ENCODE measurements around the gene CCDC187. TPM values are rescaled to one million over a fixed set of nuclear protein-coding genes. Genes with fewer than 3 reads are reported as not detected.
"Not testable (repeated sequence)": the region's sequence is repeated elsewhere in the genome, so short reads cannot be mapped to it uniquely, and the experiment has no call there.

Gene CCDC187
- polyA plus RNA-seq, 4 donors, result 1.8 to 3.3 (median 2.2) TPM

GRCh38 chr9:136245219-136246150, 58.4 kb downstream of the CCDC187 start, which contains the start of gene QSOX2:
QSOX2 (minus strand) TSS chr9:136245812; CDS start chr9:136245803, 9 bp downstream.
- peak in 3 of 4 donors; percentile 48 to 61 (median 57) for DNase-seq (ENCODE audit: low read depth in 4 of 4, low spot score in 3 of 4)

DNA sequence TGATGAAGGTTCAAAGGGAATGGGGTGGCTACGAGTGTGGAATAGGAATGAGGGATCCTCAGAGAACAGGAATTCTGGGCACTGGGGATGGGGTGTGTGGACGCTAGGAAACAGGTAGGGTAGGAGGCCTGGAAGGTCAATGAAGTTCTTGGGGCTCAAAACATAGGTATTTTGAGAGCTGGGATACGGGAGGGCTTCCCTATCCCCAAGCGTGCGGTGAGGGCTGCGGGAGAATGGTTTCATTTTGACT, 59.0 kb downstream of the CCDC187 start:
- no peak for DNase-seq (ENCODE audit: low read depth in 4 of 4, low spot score in 3 of 4)

- DNase-seq (ENCODE audit: low read depth in 4 of 4, low spot score in 3 of 4), result no peak
These were observed 59.5 kb downstream of the CCDC187 start for GRCh38 chr9:136244122-136244968.

GRCh38 chr9:136243631-136244030, 60.3 kb downstream of the CCDC187 start:
- no peak for DNase-seq (ENCODE audit: low read depth in 4 of 4, low spot score in 3 of 4)

DNA sequence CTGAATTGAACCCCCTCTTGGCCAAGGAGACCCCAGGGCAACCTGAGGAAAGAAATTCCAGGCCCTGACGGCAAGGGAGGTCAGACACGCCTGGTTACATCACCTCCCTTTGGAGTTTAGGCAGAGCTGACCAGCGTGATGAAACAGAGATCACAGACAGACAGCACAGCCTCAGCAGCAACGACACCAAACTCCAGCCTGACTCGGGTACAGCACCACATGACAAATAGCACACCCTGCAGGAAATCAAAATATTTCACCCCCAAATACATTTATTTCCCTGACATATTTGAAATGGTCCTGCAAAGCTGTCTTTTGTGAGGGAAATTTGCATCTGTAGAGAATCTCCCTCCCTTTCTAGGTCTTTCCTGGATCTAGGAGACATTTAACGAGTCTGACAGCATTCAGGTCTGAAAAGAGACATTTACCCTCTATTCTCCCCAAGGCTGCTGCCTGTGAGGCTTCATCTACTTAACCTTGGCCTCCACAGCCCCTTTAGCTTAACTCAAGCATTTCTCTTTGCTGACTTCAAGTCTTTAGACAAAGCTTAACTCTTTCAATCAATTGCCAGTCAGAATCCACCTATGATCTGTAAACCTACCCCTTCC, 60.9 kb downstream of the CCDC187 start:
- no peak for DNase-seq (ENCODE audit: low read depth in 4 of 4, low spot score in 3 of 4)

DNA sequence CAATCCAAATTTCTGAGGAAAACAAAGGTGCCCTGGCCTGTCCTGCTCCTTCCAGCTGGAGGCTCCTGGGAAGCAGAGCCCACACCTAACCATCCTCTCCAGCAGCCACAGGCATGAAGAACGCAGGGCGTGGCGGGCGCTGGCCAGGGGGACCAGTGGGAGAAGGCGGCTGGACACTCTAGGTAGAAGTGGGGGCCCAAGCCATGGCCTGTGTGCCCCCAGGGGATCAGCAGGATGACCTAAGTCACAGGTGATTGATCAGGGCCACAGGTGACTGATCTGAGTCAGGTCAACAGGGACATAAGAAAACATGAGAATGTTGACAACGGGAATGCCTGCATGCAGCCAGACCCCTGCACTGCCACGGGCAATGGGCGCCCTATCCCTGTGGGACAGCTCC, 61.6 kb downstream of the CCDC187 start:
- no peak for DNase-seq (ENCODE audit: low read depth in 4 of 4, low spot score in 3 of 4)

DNA sequence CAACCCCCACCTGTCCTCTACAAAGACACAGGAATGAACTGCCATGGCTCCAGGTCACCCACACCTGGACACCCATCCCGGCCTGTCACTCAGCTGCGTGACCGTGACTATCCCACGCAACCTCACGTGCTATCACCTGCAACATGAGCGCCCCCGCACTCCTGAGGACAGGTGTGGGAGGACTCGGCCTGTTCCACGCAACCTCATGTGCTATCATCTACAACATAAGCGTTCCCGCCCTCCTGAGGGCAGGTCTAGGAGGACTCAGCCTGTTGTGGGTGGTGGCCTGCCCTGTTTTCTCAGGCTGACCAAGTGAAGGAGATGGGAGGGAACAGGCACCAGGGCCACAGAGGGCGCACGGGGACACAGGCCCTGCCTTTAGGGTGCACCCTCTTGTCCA, 62.4 kb downstream of the CCDC187 start:
- DNase-seq (ENCODE audit: low read depth in 4 of 4, low spot score in 3 of 4), result no peak

GRCh38 chr9:136240941-136241340, 63.0 kb downstream of the CCDC187 start:
- no peak for DNase-seq (ENCODE audit: low read depth in 4 of 4, low spot score in 3 of 4)

DNA sequence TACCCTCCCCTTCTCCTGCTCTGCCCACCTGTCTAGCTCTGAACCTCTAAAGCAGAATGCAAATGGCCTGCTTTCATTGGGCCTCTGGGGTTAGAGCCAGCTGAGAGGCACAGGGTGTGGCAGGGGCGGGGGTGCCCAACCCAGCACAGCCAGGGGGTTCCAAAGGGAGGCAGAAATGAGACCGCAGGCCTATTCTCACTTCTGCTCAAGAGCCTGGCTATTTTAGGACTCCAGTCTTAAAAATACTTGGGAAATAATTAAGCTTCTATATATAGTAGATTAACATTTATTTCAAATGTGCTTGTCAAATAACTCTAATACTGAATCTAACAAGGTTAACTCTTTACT, 63.9 kb downstream of the CCDC187 start:
- no peak for DNase-seq (ENCODE audit: low read depth in 4 of 4, low spot score in 3 of 4)

DNA sequence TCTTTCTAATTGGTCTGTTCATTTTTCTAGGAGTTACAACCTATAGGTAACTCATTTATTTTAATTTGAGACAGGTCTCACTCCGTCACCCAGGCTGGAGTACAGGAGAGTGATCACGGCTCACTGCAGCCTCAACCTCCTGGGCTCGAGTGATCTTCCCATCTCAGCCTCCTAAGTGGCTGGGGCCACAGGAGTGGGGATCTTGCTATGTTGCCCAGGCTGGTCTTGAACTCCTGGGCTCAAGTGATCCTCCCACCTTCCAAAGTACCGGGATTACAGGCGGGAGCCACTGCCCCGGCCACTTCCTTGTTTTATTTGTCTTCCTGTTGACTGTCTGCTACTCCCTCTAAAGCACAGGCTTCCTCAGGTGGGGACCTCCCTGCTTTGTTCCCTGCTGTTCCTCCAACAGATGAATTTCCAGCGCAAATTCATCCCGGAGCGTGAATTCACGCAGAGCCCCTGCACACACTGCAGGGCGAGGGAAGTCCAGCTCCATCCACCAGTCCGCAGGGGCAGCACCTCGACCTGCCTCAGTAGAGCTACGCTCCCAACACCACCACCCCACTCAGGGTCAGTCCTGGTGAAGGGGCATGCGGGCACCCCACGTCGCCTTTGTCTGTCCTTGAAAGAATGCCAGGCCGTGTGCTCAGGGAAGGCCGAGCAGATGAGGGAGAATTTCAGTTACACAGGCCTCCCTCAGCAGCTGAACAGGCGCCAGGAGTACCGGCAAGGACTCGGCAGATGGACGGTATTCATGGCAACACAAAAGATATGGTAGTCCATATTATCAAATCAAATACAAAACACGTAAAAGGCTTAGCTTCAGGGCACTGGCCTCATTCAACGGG, 64.5 kb downstream of the CCDC187 start:
- DNase-seq (ENCODE audit: low read depth in 4 of 4, low spot score in 3 of 4), result no peak

- no peak for DNase-seq (ENCODE audit: low read depth in 4 of 4, low spot score in 3 of 4)
These were observed 65.6 kb downstream of the CCDC187 start for GRCh38 chr9:136238342-136238732.

GRCh38 chr9:136237486-136238341, 66.2 kb downstream of the CCDC187 start:
- no peak for DNase-seq (ENCODE audit: low read depth in 4 of 4, low spot score in 3 of 4)

- not testable (repeated sequence) for DNase-seq (ENCODE audit: low read depth in 4 of 4, low spot score in 3 of 4)
These were observed 67.2 kb downstream of the CCDC187 start for GRCh38 chr9:136236471-136237410.

GRCh38 chr9:136235709-136236455, 68.0 kb downstream of the CCDC187 start:
- DNase-seq (ENCODE audit: low read depth in 4 of 4, low spot score in 3 of 4), result no peak

GRCh38 chr9:136235171-136235570, 68.7 kb downstream of the CCDC187 start:
- DNase-seq (ENCODE audit: low read depth in 4 of 4, low spot score in 3 of 4), result no peak

DNA sequence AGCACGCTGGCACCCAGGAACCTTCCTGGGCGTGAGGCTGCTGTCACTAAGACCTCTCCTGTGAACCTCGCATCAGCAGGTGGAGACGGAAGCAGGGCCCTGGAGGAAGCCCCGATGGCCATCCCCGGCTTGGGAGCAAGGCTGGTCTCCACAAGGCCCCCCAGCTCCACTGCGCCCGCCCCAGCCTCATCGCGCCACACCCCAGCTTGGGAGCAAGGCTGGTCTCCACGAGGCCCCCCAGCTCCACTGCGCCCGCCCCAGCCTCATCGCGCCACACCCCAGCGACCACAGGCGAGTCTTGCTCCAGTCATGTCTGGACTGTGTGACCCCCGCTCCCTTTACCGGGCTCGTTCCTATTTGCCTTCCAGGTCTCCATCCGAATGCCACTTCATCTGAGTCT, 69.3 kb downstream of the CCDC187 start:
- no peak for DNase-seq (ENCODE audit: low read depth in 4 of 4, low spot score in 3 of 4)

GRCh38 chr9:136233868-136234267, 70.0 kb downstream of the CCDC187 start:
- no peak for DNase-seq (ENCODE audit: low read depth in 4 of 4, low spot score in 3 of 4)

- no peak for DNase-seq (ENCODE audit: low read depth in 4 of 4, low spot score in 3 of 4)
These were observed 70.5 kb downstream of the CCDC187 start for GRCh38 chr9:136233411-136233810.

Measured in right renal pelvis (tissue), 4 donors.